ENCODE results near the gene GPC5. TPM values are rescaled to one million over a fixed set of nuclear protein-coding genes. Genes with fewer than 3 reads are reported as not detected.
A peak's percentile ranks its signal among the peaks of the same experiment; 100 is the strongest.

GPC5 gene
- total and polyA plus RNA-seq, 4 donors = 0.51 to 22.4 (median 2.0) TPM

DNA sequence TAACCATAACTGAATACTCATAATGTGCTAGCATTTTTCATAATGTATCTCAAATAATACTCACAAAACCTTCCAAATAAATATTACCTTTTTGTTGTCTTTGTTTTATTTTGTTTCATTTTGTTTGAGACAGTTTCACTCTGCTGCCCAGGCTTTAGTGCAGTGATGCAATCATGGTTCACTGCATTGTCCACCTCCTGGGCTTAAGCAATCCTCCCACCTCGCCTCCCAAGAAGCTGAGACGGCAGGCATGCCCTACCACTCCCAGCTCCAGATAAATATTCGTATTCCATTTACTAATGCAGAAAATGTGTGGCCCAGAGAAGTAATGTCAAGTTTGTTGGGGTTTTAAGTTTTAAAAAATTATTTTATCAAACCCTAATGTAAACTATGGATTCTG lies 739.1 kb downstream of the GPC5 start:
- H3K36me3 ChIP-seq (ENCODE audit: control insufficient read depth in 4 of 4, insufficient read depth in 3 of 4, low read depth in 1 of 4, low read length in 3 of 4) = no peaks in the 10 kb centered on the region
- peaks cover 1 to 36% (median 22%) of the 10 kb centered on the region in 4 donors for H3K4me1 ChIP-seq (ENCODE audit: control insufficient read depth in 4 of 4, insufficient read depth in 4 of 4, low read length in 3 of 4)
- peak overlapping the region; percentile 27 to 40 for H3K27ac ChIP-seq (ENCODE audit: low read depth in 1 of 2, low read length in 2 of 2)
- no peak overlapping the region for H3K4me3 ChIP-seq (ENCODE audit: low read depth in 1 of 3, low read length in 3 of 3)
- TF ChIP-seq HNF4A (conservative IDR thresholded peaks at IDR 0.05) (peak in 1 of 2 donors; percentile 44), YY1 (IDR thresholded peaks at IDR 0.05) (no peak), SP1 (IDR thresholded peaks at IDR 0.05) (no peak), JUND (IDR thresholded peaks at IDR 0.05) (peak in 1 of 2 donors; percentile 12), RXRA (IDR thresholded peaks at IDR 0.05) (peak; percentile 17 to 19), GABPA (IDR thresholded peaks at IDR 0.05 in 1 of 2, conservative IDR thresholded peaks at IDR 0.05 in 1 of 2) (no peak), HNF4G (IDR thresholded peaks at IDR 0.05) (no peak), EGR1 (IDR thresholded peaks at IDR 0.05; ENCODE audit: low read depth in 2 of 2) (no peak), TAF1 (conservative IDR thresholded peaks at IDR 0.05) (no peak), RAD21 (IDR thresholded peaks at IDR 0.05) (peak in 1 of 2 donors; percentile 7)
- TF ChIP-seq, protein P1, sequence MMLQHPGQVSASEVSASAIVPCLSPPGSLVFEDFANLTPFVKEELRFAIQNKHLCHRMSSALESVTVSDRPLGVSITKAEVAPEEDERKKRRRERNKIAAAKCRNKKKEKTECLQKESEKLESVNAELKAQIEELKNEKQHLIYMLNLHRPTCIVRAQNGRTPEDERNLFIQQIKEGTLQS (IDR thresholded peaks at IDR 0.05) = peak; percentile 72
- TF ChIP-seq, protein P2, sequence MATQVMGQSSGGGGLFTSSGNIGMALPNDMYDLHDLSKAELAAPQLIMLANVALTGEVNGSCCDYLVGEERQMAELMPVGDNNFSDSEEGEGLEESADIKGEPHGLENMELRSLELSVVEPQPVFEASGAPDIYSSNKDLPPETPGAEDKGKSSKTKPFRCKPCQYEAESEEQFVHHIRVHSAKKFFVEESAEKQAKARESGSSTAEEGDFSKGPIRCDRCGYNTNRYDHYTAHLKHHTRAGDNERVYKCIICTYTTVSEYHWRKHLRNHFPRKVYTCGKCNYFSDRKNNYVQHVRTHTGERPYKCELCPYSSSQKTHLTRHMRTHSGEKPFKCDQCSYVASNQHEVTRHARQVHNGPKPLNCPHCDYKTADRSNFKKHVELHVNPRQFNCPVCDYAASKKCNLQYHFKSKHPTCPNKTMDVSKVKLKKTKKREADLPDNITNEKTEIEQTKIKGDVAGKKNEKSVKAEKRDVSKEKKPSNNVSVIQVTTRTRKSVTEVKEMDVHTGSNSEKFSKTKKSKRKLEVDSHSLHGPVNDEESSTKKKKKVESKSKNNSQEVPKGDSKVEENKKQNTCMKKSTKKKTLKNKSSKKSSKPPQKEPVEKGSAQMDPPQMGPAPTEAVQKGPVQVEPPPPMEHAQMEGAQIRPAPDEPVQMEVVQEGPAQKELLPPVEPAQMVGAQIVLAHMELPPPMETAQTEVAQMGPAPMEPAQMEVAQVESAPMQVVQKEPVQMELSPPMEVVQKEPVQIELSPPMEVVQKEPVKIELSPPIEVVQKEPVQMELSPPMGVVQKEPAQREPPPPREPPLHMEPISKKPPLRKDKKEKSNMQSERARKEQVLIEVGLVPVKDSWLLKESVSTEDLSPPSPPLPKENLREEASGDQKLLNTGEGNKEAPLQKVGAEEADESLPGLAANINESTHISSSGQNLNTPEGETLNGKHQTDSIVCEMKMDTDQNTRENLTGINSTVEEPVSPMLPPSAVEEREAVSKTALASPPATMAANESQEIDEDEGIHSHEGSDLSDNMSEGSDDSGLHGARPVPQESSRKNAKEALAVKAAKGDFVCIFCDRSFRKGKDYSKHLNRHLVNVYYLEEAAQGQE (IDR thresholded peaks at IDR 0.05) = no peak
- no peaks in the 10 kb centered on the region for H3K27me3 ChIP-seq (ENCODE audit: control insufficient read depth in 4 of 4, insufficient read depth in 4 of 4, low read length in 3 of 4)
- no peak overlapping the region for H3K9ac ChIP-seq (ENCODE audit: low read depth in 1 of 2, low read length in 2 of 2)
- no peak for DNase-seq (ENCODE audit: low spot score)
- 30% methylated on average over 3 of the region's 3 CpGs for WGBS
- H3K9me3 ChIP-seq (ENCODE audit: control insufficient read depth in 4 of 4, low read length in 3 of 4) = no peaks in the 10 kb centered on the region

DNA sequence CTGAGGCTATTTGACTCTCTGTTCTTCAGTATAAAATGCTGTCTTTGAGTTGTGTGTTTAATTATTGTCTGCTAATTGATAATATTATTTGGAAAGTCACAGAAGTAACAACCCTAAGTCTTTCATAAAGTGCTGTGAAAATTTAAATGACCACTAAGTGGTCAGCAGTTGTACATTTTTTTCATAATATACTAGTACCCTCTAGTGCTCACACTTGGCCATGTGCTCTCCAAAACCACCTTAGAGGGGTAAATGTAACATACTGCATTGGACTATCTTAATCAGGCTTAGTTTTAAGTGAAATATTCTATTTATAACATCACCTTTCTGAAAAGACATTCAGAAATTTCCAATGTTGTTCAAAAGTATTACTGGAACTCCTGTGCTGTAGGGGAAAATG lies 745.3 kb downstream of the GPC5 start:
- DNase-seq (ENCODE audit: low spot score) = no peak
- Histone ChIP-seq H3K4me3 (ENCODE audit: low read depth in 1 of 3, low read length in 3 of 3) (no peak overlapping the region), H3K9ac (ENCODE audit: low read depth in 1 of 2, low read length in 2 of 2) (no peak overlapping the region), H3K27me3 (ENCODE audit: control insufficient read depth in 4 of 4, insufficient read depth in 4 of 4, low read length in 3 of 4) (no peaks in the 10 kb centered on the region), H3K4me1 (ENCODE audit: control insufficient read depth in 4 of 4, insufficient read depth in 4 of 4, low read length in 3 of 4) (peaks cover 0 to 5% (median 2%) of the 10 kb centered on the region in 4 donors), H3K27ac (ENCODE audit: low read depth in 1 of 2, low read length in 2 of 2) (no peak overlapping the region), H3K9me3 (ENCODE audit: control insufficient read depth in 4 of 4, low read length in 3 of 4) (no peaks in the 10 kb centered on the region), H3K36me3 (ENCODE audit: control insufficient read depth in 4 of 4, insufficient read depth in 3 of 4, low read depth in 1 of 4, low read length in 3 of 4) (no peaks in the 10 kb centered on the region)
- TF ChIP-seq, protein P3, sequence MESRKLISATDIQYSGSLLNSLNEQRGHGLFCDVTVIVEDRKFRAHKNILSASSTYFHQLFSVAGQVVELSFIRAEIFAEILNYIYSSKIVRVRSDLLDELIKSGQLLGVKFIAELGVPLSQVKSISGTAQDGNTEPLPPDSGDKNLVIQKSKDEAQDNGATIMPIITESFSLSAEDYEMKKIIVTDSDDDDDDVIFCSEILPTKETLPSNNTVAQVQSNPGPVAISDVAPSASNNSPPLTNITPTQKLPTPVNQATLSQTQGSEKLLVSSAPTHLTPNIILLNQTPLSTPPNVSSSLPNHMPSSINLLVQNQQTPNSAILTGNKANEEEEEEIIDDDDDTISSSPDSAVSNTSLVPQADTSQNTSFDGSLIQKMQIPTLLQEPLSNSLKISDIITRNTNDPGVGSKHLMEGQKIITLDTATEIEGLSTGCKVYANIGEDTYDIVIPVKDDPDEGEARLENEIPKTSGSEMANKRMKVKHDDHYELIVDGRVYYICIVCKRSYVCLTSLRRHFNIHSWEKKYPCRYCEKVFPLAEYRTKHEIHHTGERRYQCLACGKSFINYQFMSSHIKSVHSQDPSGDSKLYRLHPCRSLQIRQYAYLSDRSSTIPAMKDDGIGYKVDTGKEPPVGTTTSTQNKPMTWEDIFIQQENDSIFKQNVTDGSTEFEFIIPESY (IDR thresholded peaks at IDR 0.05) = no peak
- TF ChIP-seq FOXA1 (IDR thresholded peaks at IDR 0.05) (no peak), HNF4A (conservative IDR thresholded peaks at IDR 0.05) (no peak), MAX (IDR thresholded peaks at IDR 0.05) (peak; percentile 12), YY1 (IDR thresholded peaks at IDR 0.05) (no peak), HNF4G (IDR thresholded peaks at IDR 0.05) (no peak), GABPA (IDR thresholded peaks at IDR 0.05 in 1 of 2, conservative IDR thresholded peaks at IDR 0.05 in 1 of 2) (no peak), FOXA2 (IDR thresholded peaks at IDR 0.05) (no peak), JUND (IDR thresholded peaks at IDR 0.05) (no peak), NR2F2 (IDR thresholded peaks at IDR 0.05) (no peak), SP1 (IDR thresholded peaks at IDR 0.05) (no peak), TAF1 (conservative IDR thresholded peaks at IDR 0.05) (no peak), RAD21 (IDR thresholded peaks at IDR 0.05) (peak; percentile 76 to 80), RXRA (IDR thresholded peaks at IDR 0.05) (no peak), CTCF (IDR thresholded peaks at IDR 0.05; ENCODE audit: low read depth, low read length, missing input control) (peak; percentile 50), EGR1 (IDR thresholded peaks at IDR 0.05; ENCODE audit: low read depth in 2 of 2) (no peak)
- TF ChIP-seq, protein P1 (IDR thresholded peaks at IDR 0.05) = no peak
- TF ChIP-seq, protein P2 (IDR thresholded peaks at IDR 0.05) = no peak
